ENCODE data around the gene SLC26A3.
"Not testable (repeated sequence)": the region's sequence is repeated elsewhere in the genome, so short reads cannot be mapped to it uniquely, and the experiment has no call there.

Gene SLC26A3

DNA sequence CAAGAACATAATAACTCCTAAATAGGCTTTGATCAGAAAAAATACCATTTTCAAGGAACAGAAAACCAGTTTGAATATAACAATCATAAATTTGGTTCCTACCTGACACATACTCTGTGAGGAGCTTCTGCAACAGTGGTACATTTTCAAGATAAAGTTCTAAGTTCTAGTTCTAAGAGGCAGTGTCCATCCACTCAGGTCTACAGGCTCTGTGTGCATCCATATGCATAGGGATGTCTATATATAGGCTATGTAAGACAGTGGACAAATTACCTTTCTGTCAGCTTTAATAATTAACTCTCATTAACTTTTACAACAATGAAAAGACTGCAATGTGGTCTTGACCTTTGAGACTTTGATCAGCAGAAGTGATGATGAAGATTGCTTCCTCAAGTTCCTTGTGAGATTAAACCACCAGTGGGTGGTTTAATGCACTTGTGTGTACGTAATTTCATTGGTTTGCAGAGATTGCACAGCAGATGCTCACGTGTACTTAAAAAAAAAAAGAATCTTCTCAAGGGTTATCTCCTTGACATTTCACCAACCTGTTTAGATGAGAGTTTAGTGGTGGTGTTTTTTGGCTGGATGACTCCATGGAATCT lies at the start of gene SLC26A3:
Gene SLC26A3 (minus strand): TSS at position 215 of the 602 bp plus-strand sequence. CDS start 8,714 bp downstream, outside the sequence.
- DNase-seq: no peak

DNA sequence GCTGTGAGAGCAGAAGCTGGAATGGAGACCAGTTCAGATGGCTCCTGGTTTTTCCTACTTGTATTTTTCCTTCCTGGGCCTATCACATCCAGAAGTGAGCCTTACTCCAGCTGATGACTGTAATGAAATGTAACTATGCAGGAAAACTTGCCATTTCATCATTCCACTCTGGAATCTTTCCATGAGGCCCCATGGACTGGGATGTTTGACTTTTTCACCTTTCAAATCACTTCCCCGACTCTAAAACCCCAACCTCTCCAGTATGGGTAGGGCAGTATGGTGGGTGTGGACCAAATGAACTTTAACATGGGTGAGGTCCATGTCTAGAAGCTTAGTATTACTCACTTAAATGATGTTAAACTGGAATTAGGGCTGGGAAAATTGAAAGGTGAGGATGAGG lies 47.6 kb upstream of the SLC26A3 start:
- no peak for DNase-seq

GRCh38 chr7:107850216-107850615 lies 47.2 kb upstream of the SLC26A3 start:
- no peak for DNase-seq

- DNase-seq: not testable (repeated sequence)
These were observed 45.2 kb upstream of the SLC26A3 start for GRCh38 chr7:107848211-107848610.

DNA sequence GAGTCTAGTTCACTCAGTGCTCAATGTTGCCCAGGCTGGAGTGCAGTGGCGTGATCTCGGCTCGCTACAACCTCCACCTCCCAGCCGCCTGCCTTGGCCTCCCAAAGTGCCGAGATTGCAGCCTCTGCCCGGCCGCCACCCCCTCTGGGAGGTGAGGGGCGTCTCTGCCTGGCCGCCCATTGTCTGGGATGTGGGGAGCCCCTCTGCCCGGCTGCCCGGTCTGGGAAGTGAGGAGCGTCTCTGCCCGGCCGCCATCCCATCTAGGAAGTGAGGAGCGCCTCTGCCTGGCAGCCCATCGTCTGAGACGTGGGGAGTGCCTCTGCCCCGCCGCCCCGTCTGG lies 44.8 kb upstream of the SLC26A3 start:
- not testable (repeated sequence) for DNase-seq

- DNase-seq: no peak
These were observed 44.3 kb upstream of the SLC26A3 start for GRCh38 chr7:107847168-107847835.

- DNase-seq: no peak
These were observed 43.3 kb upstream of the SLC26A3 start for GRCh38 chr7:107846324-107846723.

- DNase-seq: no peak
These were observed 40.2 kb upstream of the SLC26A3 start for GRCh38 chr7:107843184-107843583.

DNA sequence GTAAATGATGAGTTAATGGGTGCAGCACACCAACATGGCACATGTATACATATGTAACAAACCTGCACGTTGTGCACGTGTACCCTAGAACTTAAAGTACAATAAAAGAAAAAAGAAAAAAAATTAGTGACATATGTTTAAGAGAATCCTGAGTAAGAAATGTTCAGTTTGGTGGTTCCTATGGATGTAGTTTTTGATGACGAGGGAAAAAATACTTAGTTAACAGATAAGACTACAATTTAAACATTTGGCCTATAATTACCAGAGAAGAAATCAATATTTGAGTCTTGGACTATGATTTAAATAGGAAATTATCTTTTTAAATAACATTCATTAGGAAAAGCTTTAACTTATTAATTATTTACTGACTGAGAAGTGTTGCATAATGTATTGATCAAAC lies 39.2 kb upstream of the SLC26A3 start:
- DNase-seq: no peak

DNA sequence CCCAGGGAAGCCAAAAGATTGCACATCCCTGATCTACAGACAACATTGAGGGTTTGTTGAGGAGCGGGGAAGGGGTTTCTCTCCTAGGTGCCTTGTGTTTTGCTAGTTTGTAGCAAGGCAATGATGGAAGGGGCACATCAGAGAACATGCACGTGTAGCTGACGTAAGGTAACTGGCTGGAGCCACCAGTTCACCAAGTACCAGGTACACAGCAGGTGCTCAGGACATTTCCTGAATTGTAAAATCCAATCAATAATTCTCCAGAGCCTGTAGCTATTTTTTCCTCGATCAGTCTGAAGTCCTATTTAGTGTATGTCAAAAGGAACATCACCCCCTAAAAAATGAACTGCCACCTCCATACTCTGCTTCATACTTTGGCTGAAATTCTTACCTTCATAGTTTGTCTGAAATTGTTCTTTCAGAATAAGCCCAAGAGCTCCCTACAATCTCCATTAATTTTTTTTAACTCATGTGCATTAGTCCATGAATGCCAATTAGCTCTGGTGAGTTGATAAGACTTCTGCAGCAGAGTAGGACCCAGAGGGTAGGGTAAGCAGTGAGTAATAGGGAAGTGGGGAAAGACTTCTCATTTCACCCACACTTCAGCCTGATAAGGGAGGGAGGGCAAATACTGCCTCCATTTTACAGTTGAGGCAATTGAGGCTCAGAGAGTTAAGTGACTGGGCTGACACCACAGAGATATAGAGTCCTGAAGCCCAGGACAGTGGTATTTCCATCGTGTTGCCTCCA lies 36.0 kb upstream of the SLC26A3 start:
- no peak for DNase-seq

- no peak for DNase-seq
These were observed 35.1 kb upstream of the SLC26A3 start for GRCh38 chr7:107838024-107838601.

- no peak for DNase-seq
These were observed 34.1 kb upstream of the SLC26A3 start for GRCh38 chr7:107837145-107837512.

- DNase-seq: no peak
These were observed 33.5 kb upstream of the SLC26A3 start for GRCh38 chr7:107836237-107837144.

GRCh38 chr7:107834401-107834800 lies 31.4 kb upstream of the SLC26A3 start:
- no peak for DNase-seq

DNA sequence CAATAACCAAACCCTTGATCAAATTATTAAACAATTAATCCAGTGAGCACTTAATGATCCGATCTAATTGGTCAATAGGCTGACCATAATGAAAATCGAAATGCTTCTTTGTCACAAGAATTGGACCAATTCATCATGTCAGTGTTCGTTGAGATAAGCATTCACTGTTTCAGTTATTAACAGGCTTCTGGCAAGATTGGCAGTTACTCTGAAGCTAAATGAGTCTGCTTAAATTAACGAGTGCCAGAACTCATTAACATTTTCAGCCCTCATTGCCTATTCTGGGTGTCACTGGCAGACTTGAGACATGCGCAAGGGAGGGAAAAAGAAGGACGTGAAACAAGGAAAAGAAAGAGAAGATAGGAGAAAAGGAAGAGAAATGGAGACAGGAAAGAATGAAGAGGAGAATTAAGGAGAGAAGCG lies 30.7 kb upstream of the SLC26A3 start:
- no peak for DNase-seq

- no peak for DNase-seq
These were observed 27.4 kb upstream of the SLC26A3 start for GRCh38 chr7:107830420-107830819.

DNA sequence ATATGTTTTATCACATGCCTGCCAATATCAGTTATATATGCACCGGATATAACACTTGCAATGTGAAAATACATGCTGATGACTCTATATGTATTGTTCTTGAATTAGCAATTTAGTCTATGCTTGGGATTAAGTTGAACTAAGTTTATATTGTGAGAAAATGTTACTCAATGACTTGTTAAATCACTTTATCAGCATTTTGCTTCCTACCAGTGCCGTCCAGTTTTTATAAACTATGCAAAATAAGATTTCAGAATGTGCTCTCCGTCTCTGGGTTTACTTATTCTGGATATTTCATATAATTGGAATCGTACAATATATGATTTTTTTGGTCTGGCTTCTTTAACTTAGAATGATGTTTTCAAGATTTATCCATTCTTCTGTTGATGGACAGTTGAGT lies 25.5 kb upstream of the SLC26A3 start:
- DNase-seq: no peak

DNA sequence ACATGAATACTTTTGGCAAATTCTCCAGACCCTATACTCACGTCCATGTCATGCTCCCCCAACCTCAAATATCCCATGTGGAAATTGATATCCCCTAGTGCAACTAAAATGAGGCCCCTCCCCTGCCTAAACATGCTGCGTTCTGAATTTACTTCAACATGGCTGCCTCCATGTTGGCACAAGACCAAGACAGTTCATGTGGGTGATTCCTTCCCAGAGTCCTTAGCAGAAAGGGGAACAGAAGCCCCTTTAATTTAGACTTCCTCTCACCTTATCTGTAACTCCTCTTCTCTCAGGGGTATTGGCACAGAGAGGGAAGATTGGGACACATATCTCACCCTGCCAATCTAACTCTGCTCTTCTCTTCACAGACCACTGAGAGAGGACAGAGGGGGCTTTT lies 24.5 kb upstream of the SLC26A3 start:
- DNase-seq: no peak

DNA sequence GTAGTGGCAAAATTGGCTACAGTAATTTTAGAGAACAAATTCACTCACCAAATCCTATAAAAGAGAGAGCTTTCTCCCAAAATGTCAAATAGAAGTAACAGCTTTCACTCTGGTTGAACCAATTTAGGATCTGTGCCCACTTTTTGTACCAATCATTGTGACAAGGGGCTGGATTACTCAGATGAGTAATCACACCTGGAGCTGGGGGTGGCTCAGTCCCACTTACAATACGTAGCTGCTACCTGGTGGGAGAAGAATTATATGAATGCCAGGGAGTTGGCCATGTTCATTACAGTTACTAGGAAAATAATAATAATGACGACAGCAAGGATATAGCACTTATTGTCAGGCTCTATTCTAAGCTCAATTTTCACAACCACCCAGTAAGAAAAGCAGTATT lies 23.4 kb upstream of the SLC26A3 start:
- no peak for DNase-seq

DNA sequence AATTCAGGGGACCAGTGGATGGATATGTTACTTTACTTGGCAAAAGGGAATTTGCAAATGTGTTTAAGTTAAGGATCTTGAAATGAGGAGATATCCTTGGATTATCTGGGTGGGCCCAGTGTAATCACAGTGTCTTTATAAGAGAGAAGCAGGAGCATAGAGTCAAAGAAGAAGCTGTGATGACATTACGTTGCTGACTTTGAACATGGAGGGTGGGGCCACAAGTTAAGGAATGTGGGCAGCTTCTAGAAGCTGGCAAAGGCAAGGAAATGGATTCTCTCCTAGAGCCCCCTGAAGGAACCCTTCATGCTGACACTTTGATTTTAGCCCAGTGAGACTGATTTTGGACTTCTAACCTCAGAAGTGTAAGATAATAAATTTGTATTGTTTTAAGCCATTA lies 21.8 kb upstream of the SLC26A3 start:
- no peak for DNase-seq

DNA sequence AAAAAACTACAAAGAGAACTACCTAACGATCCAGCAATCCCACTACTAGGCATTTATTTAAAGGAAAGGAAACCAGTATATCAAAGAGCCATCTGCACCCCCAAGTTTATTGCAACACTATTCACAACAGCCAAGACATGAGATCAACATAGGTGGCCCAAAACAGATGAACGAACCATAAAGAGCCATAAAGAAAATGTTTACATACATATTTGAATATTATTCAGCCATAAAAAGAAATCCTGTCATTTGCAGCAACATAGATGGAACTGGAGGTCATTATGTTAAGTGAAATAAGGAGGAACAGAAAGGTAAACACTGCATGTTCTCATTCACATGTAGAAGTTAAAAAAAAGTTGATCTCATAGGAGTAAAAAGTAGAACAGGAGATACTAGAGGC lies 15.6 kb upstream of the SLC26A3 start:
- no peak for DNase-seq

GRCh38 chr7:107816011-107816566 lies 13.1 kb upstream of the SLC26A3 start:
- DNase-seq: no peak
